ENCODE measurements around the gene ATPAF1.
A peak's percentile ranks its signal among the peaks of the same experiment; 100 is the strongest.

Gene ATPAF1

DNA sequence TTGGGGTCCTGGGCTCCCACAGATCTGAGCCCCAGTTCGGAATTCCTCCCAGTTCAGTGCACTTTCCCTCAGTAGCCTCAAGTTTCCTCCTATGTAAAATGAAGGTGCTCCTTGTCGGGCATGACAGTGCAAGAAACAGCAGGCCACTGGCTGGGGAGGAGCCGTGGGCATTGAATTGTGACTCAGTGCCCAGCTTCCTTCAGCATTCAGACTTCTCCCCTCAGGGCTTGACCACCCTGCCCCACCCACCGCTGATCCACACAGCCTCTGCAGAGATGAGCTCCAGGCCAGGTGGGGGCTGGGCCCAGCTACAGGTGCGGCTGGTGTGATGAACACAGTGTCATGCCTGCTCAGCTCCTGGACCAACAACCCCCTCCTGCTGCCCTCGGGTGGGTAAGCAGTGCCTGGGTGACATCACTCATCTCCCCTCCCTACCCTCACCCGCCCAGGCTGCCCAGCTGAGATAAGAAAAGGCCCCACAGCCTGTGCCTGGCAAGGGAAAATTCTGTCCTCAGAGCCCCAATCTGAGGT, 56.4 kb downstream of the ATPAF1 start (continued):
- no peak for TF ChIP-seq REST (tag by site-specific recombination; IDR thresholded peaks at IDR 0.05)
- TF ChIP-seq, protein P1, sequence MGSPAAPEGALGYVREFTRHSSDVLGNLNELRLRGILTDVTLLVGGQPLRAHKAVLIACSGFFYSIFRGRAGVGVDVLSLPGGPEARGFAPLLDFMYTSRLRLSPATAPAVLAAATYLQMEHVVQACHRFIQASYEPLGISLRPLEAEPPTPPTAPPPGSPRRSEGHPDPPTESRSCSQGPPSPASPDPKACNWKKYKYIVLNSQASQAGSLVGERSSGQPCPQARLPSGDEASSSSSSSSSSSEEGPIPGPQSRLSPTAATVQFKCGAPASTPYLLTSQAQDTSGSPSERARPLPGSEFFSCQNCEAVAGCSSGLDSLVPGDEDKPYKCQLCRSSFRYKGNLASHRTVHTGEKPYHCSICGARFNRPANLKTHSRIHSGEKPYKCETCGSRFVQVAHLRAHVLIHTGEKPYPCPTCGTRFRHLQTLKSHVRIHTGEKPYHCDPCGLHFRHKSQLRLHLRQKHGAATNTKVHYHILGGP (tag by site-specific recombination; IDR thresholded peaks at IDR 0.05): no peak
- TF ChIP-seq ZNF596 (tag by site-specific recombination; IDR thresholded peaks at IDR 0.05): no peak
- peak; percentile 53 for TF ChIP-seq ZIC2 (tag by site-specific recombination; IDR thresholded peaks at IDR 0.05)
- TF ChIP-seq ZNF146 (tag by site-specific recombination; IDR thresholded peaks at IDR 0.05): no peak
- TF ChIP-seq, protein P2, sequence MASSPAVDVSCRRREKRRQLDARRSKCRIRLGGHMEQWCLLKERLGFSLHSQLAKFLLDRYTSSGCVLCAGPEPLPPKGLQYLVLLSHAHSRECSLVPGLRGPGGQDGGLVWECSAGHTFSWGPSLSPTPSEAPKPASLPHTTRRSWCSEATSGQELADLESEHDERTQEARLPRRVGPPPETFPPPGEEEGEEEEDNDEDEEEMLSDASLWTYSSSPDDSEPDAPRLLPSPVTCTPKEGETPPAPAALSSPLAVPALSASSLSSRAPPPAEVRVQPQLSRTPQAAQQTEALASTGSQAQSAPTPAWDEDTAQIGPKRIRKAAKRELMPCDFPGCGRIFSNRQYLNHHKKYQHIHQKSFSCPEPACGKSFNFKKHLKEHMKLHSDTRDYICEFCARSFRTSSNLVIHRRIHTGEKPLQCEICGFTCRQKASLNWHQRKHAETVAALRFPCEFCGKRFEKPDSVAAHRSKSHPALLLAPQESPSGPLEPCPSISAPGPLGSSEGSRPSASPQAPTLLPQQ (tag by site-specific recombination; IDR thresholded peaks at IDR 0.05): peak; percentile 83
- TF ChIP-seq ZNF324 (tag by site-specific recombination; IDR thresholded peaks at IDR 0.05): no peak
- TF ChIP-seq, protein P3, sequence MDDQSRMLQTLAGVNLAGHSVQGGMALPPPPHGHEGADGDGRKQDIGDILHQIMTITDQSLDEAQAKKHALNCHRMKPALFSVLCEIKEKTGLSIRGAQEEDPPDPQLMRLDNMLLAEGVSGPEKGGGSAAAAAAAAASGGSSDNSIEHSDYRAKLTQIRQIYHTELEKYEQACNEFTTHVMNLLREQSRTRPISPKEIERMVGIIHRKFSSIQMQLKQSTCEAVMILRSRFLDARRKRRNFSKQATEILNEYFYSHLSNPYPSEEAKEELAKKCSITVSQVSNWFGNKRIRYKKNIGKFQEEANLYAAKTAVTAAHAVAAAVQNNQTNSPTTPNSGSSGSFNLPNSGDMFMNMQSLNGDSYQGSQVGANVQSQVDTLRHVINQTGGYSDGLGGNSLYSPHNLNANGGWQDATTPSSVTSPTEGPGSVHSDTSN (CRISPR knock-in tag; IDR thresholded peaks at IDR 0.05): no peak
- TF ChIP-seq ZBTB21 (tag by site-specific recombination; IDR thresholded peaks at IDR 0.05): 0 out of 2 replicates have a peak, but pooled peaks have one; percentile 23
- TF ChIP-seq, protein P4, sequence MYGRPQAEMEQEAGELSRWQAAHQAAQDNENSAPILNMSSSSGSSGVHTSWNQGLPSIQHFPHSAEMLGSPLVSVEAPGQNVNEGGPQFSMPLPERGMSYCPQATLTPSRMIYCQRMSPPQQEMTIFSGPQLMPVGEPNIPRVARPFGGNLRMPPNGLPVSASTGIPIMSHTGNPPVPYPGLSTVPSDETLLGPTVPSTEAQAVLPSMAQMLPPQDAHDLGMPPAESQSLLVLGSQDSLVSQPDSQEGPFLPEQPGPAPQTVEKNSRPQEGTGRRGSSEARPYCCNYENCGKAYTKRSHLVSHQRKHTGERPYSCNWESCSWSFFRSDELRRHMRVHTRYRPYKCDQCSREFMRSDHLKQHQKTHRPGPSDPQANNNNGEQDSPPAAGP (tag by site-specific recombination; IDR thresholded peaks at IDR 0.05): peak; percentile 94; the same call in 1 of the 2 replicates
- no peak for TF ChIP-seq ZNF416 (tag by site-specific recombination; IDR thresholded peaks at IDR 0.05)
- TF ChIP-seq GLIS2 (tag by site-specific recombination; IDR thresholded peaks at IDR 0.05): peak; percentile 53
- no peak for TF ChIP-seq OSR2 (tag by site-specific recombination; IDR thresholded peaks at IDR 0.05)
- TF ChIP-seq ZNF514 (tag by site-specific recombination; IDR thresholded peaks at IDR 0.05): no peak
- no peak for TF ChIP-seq ZNF670 (tag by site-specific recombination; IDR thresholded peaks at IDR 0.05; ENCODE audit: low read depth)
- no peak for TF ChIP-seq ZNF391 (tag by site-specific recombination; IDR thresholded peaks at IDR 0.05; ENCODE audit: borderline replicate concordance, low read depth)
- TF ChIP-seq ZNF645 (tag by site-specific recombination; IDR thresholded peaks at IDR 0.05): no peak
- TF ChIP-seq KLF1 (tag by site-specific recombination; IDR thresholded peaks at IDR 0.05): peak; percentile 77
- TF ChIP-seq ZNF629 (tag by site-specific recombination; IDR thresholded peaks at IDR 0.05): 0 out of 2 replicates have a peak, but pooled peaks have one; percentile 43
- TF ChIP-seq, protein P5, sequence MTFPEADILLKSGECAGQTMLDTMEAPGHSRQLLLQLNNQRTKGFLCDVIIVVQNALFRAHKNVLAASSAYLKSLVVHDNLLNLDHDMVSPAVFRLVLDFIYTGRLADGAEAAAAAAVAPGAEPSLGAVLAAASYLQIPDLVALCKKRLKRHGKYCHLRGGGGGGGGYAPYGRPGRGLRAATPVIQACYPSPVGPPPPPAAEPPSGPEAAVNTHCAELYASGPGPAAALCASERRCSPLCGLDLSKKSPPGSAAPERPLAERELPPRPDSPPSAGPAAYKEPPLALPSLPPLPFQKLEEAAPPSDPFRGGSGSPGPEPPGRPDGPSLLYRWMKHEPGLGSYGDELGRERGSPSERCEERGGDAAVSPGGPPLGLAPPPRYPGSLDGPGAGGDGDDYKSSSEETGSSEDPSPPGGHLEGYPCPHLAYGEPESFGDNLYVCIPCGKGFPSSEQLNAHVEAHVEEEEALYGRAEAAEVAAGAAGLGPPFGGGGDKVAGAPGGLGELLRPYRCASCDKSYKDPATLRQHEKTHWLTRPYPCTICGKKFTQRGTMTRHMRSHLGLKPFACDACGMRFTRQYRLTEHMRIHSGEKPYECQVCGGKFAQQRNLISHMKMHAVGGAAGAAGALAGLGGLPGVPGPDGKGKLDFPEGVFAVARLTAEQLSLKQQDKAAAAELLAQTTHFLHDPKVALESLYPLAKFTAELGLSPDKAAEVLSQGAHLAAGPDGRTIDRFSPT (tag by site-specific recombination; IDR thresholded peaks at IDR 0.05): no peak
- TF ChIP-seq ZSCAN18 (tag by site-specific recombination; IDR thresholded peaks at IDR 0.05): no peak
- TF ChIP-seq ZNF423 (tag by site-specific recombination; IDR thresholded peaks at IDR 0.05): no peak
- no peak for TF ChIP-seq ZNF138 (tag by site-specific recombination; IDR thresholded peaks at IDR 0.05; ENCODE audit: borderline replicate concordance)
- no peak for TF ChIP-seq YY2 (tag by site-specific recombination; IDR thresholded peaks at IDR 0.05)

Data from HEK293 (cell line).